ENCODE results near the gene CFB. TPM values are rescaled to one million over a fixed set of nuclear protein-coding genes. Genes with fewer than 3 reads are reported as not detected.

CFB gene
- total RNA-seq, 1 donor from 2014 or later: 0.81 TPM

DNA sequence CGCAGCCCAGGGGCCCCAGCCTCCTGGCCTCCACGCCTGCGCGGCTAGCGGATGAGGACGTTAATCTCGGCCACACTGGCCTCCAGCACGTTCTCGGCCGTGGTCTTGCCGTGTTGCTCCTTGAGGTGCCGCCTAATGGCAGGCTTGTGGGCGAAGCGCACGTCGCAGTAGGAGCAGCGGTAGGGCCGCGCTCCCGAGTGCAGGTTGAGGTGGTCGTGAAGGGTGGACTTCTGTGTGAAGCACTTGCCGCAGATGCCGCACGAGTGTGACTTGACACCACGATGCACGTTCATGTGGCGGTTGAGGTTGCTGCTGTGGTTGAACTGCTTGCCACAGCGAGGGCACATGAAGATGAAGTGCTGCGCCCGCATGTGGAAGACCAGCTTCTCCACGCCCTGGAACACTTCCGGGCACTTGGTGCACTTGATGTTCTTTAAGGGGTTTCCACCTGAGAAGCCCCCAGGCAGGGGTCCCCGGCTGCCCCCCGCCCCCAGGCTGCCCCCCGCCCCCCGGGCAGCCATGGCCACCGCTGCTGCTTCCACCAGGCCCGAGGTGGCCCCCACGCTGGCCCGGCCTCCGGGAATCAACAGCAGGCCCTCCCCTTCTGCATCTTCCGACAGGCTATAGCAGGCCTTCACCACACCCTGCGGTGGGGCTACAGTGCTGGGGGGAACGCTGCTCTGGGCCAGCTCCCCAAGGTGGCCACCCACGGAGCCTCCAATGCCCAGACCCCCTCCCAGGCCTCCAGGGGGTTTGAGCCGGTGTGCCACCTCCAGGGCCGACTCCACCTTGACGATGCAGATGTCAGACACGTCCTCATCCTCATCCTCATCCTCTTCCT lies 45.8 kb upstream of the CFB start:
- DNase-seq (ENCODE audit: low read depth): no peak
- no peak for TF ChIP-seq CTCF (conservative IDR thresholded peaks at IDR 0.05; ENCODE audit: low read depth, low read length)
- no peak overlapping the region for H3K4me3 ChIP-seq (ENCODE audit: low read depth, low read length)

GRCh38 chr6:31900917-31901414 lies 44.9 kb upstream of the CFB start:
- DNase-seq (ENCODE audit: low read depth): no peak
- no peak for TF ChIP-seq CTCF (conservative IDR thresholded peaks at IDR 0.05; ENCODE audit: low read depth, low read length)
- H3K4me3 ChIP-seq (ENCODE audit: low read depth, low read length): peak overlapping the region; percentile 54

GRCh38 chr6:31901415-31901952 lies 44.4 kb upstream of the CFB start:
- DNase-seq (ENCODE audit: low read depth): no peak
- no peak for TF ChIP-seq CTCF (conservative IDR thresholded peaks at IDR 0.05; ENCODE audit: low read depth, low read length)

GRCh38 chr6:31901953-31902643 lies 43.8 kb upstream of the CFB start, which contains the start of gene ZBTB12:
Gene ZBTB12 (minus strand): TSS chr6:31902086. CDS start chr6:31901305, 781 bp downstream.
- TF ChIP-seq CTCF (conservative IDR thresholded peaks at IDR 0.05; ENCODE audit: low read depth, low read length): no peak
- DNase-seq (ENCODE audit: low read depth): no peak

More at GRCh38 chr6:31901415-31901952, 44.4 kb upstream of the CFB start:
- peak overlapping the region; percentile 54 for H3K4me3 ChIP-seq (ENCODE audit: low read depth, low read length)

GRCh38 chr6:31903957-31904356 lies 41.9 kb upstream of the CFB start:
- no peak overlapping the region for H3K4me3 ChIP-seq (ENCODE audit: low read depth, low read length)
- no peak for DNase-seq (ENCODE audit: low read depth)
- no peak for TF ChIP-seq CTCF (conservative IDR thresholded peaks at IDR 0.05; ENCODE audit: low read depth, low read length)

More at GRCh38 chr6:31901953-31902643, 43.8 kb upstream of the CFB start, which contains the start of gene ZBTB12:
- peak within 1 kb of the TSS; percentile 54 for H3K4me3 ChIP-seq (ENCODE audit: low read depth, low read length)

DNA sequence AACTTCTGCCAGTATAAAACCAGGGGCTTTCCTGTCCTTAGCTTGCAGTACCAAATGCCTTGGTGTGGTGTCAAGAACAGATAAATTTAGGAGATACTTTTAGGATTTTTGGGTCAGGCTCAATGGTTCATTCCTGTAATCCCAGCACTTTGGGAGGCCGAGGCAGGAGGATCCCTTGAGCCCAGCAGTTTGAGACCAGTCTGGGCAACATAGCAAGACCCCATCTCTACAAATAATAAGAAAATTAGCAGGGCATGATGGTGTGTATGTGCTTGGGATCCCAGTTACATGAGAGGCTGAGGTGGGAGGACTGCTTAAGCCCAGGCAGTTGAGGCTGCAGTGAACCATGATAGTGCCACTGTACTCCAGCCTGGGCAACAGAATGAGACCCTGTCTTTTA lies 40.9 kb upstream of the CFB start:
- no peak for TF ChIP-seq CTCF (conservative IDR thresholded peaks at IDR 0.05; ENCODE audit: low read depth, low read length)

More for the DNA sequence above, 40.9 kb upstream of the CFB start:
- no peak overlapping the region for H3K4me3 ChIP-seq (ENCODE audit: low read depth, low read length)
- DNase-seq (ENCODE audit: low read depth): no peak
